Measurements from ENCODE around the gene GNAZ. TPM values are rescaled to one million over a fixed set of nuclear protein-coding genes. Genes with fewer than 3 reads are reported as not detected.

The GNAZ gene
- total RNA-seq, 1 donor, result 1.3 TPM

- DNase-seq (ENCODE audit: low read depth), result no peak
- no peak overlapping the region for H3K4me3 ChIP-seq (ENCODE audit: low read depth, low read length)
- TF ChIP-seq CTCF (IDR thresholded peaks at IDR 0.05; ENCODE audit: insufficient read depth, low read depth, low read length), result no peak
Measured at GRCh38 chr22:23074451-23074850, 4.1 kb downstream of the GNAZ start.

- TF ChIP-seq CTCF (IDR thresholded peaks at IDR 0.05; ENCODE audit: insufficient read depth, low read depth, low read length), result no peak
- no peak for DNase-seq (ENCODE audit: low read depth)
- H3K4me3 ChIP-seq (ENCODE audit: low read depth, low read length), result no peak overlapping the region
Measured at GRCh38 chr22:23075050-23075449, 4.7 kb downstream of the GNAZ start.

- no peak for TF ChIP-seq CTCF (IDR thresholded peaks at IDR 0.05; ENCODE audit: insufficient read depth, low read depth, low read length)
- no peak for DNase-seq (ENCODE audit: low read depth)
- H3K4me3 ChIP-seq (ENCODE audit: low read depth, low read length), result no peak overlapping the region
Measured at GRCh38 chr22:23075525-23076216, 5.4 kb downstream of the GNAZ start.

GRCh38 chr22:23076896-23077572, 6.7 kb downstream of the GNAZ start:
- no peak for TF ChIP-seq CTCF (IDR thresholded peaks at IDR 0.05; ENCODE audit: insufficient read depth, low read depth, low read length)
- H3K4me3 ChIP-seq (ENCODE audit: low read depth, low read length), result no peak overlapping the region
- DNase-seq (ENCODE audit: low read depth), result no peak

- DNase-seq (ENCODE audit: low read depth), result no peak
- no peak for TF ChIP-seq CTCF (IDR thresholded peaks at IDR 0.05; ENCODE audit: insufficient read depth, low read depth, low read length)
- H3K4me3 ChIP-seq (ENCODE audit: low read depth, low read length), result no peak overlapping the region
Measured at GRCh38 chr22:23077627-23078461, 7.5 kb downstream of the GNAZ start.

GRCh38 chr22:23078462-23078787, 8.1 kb downstream of the GNAZ start:
- TF ChIP-seq CTCF (IDR thresholded peaks at IDR 0.05; ENCODE audit: insufficient read depth, low read depth, low read length), result no peak
- DNase-seq (ENCODE audit: low read depth), result no peak
- H3K4me3 ChIP-seq (ENCODE audit: low read depth, low read length), result no peak overlapping the region

All from fibroblast of villous mesenchyme (primary cell).